SU-DHL-6 (cell line): Measurements from ENCODE around the gene TARS3.

Experiments
- H2AFZ ChIP-seq: fragments of 200-600 bp; sonication (generic); 2 replicates; pipeline ENCODE4 v1.6.1; 2014; ENCODE audit warnings: low read depth, mild to moderate bottlenecking, moderate library complexity, mixed read lengths, antibody characterized with exemption, low read length; ENCODE audit not compliant: severe bottlenecking
- H3F3A ChIP-seq: fragments of 200-600 bp; shearing (Covaris generic); 2 replicates; pipeline ENCODE4 v1.6.0; 2016; ENCODE audit warnings: antibody characterized with exemption, mild to moderate bottlenecking; ENCODE audit not compliant: insufficient read depth
- H3K27ac ChIP-seq: fragments of 200-600 bp; sonication (generic); 2 replicates; pipeline ENCODE4 v1.5.1; 2016; ENCODE audit warnings: low read depth, mild to moderate bottlenecking, low read length, moderate library complexity, mixed read lengths
- H3K27me3 ChIP-seq: fragments of 200-600 bp; sonication (generic), shearing (Covaris generic); 2 replicates; pipeline ENCODE4 v1.6.0; 2014; ENCODE audit warnings: mild to moderate bottlenecking, low read length
- H3K36me3 ChIP-seq: fragments of 200-600 bp; sonication (generic); 2 replicates; pipeline ENCODE4 v1.6.1; 2014; ENCODE audit warnings: mild to moderate bottlenecking, low read length, mixed read lengths
- H3K4me2 ChIP-seq: fragments of 300-600, 200-600 bp; shearing (Covaris generic), sonication (generic); 2 replicates; pipeline ENCODE4 v1.6.0; 2014; ENCODE audit warnings: low read length, low read depth, mild to moderate bottlenecking; ENCODE audit not compliant: poor library complexity, severe bottlenecking
- H3K4me3 ChIP-seq: fragments of 200-600 bp; sonication (generic); 2 replicates; pipeline ENCODE4 v1.5.1; 2014; ENCODE audit warnings: antibody characterized with exemption, low read length, mild to moderate bottlenecking, mixed read lengths; ENCODE audit not compliant: insufficient read depth, poor library complexity, severe bottlenecking
- H3K79me2 ChIP-seq: fragments of 200-600 bp; sonication (generic); 2 replicates; pipeline ENCODE4 v1.6.1; 2014; ENCODE audit warnings: mild to moderate bottlenecking, low read length, moderate library complexity; ENCODE audit not compliant: insufficient read depth
- H3K9ac ChIP-seq: fragments of 200-600 bp; sonication (generic); 2 replicates; pipeline ENCODE4 v1.7.0; 2014; ENCODE audit warnings: mild to moderate bottlenecking, low read length
- H3K9me2 ChIP-seq: fragments of 200-600 bp; sonication (generic); replicated peaks from 2 replicates; pipeline ENCODE4 v1.6.1; 2014; ENCODE audit warnings: low read length; ENCODE audit not compliant: insufficient read depth
- H3K9me3 ChIP-seq: fragments of 200-600 bp; sonication (generic); 2 replicates; pipeline ENCODE4 v1.6.1; 2014; ENCODE audit warnings: low read length, mixed read lengths; ENCODE audit not compliant: insufficient read depth
- H4K20me1 ChIP-seq: fragments of 200-600 bp; sonication (generic); 2 replicates; pipeline ENCODE4 v1.6.1; 2014; ENCODE audit warnings: low read depth, mild to moderate bottlenecking, antibody characterized with exemption, low read length, moderate library complexity, mixed read lengths
- EZH2phosphoT487 ChIP-seq: fragments of 200-600 bp; sonication (generic), shearing (Covaris generic); conservative IDR thresholded peaks from 2 replicates; pipeline ENCODE4 v1.6.1; 2018; ENCODE audit warnings: mild to moderate bottlenecking, antibody characterized with exemption, low read length, moderate library complexity, mixed read lengths
- TF ChIP-seq, protein P1 (sequence below): fragments of 200-600 bp; sonication (generic); IDR thresholded peaks from one replicate; pipeline ENCODE4 v1.5.1; 2017; ENCODE audit warnings: antibody characterized with exemption, mild to moderate bottlenecking, low read length, moderate library complexity; ENCODE audit not compliant: insufficient read depth, poor library complexity, severe bottlenecking

The TARS3 gene

DNA sequence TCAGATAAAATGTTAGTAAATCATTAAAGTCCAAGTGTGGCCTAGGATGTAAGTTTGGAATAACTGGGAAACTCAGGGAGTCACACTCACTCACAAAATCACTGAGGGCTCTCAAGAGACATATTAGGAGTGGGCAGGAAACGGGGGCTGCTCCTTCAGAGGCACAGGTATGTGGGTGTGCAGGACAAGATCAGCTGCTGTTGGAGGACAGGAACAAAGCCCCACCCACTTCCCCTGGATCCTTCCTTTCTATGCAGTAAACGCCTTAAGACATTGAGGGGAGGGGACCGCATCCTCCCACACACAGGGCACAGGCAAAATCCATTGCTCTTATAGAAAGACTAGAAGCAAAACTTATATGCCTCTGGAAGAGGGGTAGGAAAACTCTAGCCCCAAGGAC, 102.3 kb downstream of the TARS3 start:
- no peaks in the 10 kb centered on the region for H3K9me3 ChIP-seq
- no peaks in the 10 kb centered on the region for H3K27me3 ChIP-seq
- H2AFZ ChIP-seq: no peak overlapping the region
- no peaks in the 10 kb centered on the region for H3K36me3 ChIP-seq
- H3K4me2 ChIP-seq: no peak overlapping the region
- H3K79me2 ChIP-seq: no peaks in the 10 kb centered on the region
- no peak for TF ChIP-seq EZH2phosphoT487
- TF ChIP-seq, protein P1, sequence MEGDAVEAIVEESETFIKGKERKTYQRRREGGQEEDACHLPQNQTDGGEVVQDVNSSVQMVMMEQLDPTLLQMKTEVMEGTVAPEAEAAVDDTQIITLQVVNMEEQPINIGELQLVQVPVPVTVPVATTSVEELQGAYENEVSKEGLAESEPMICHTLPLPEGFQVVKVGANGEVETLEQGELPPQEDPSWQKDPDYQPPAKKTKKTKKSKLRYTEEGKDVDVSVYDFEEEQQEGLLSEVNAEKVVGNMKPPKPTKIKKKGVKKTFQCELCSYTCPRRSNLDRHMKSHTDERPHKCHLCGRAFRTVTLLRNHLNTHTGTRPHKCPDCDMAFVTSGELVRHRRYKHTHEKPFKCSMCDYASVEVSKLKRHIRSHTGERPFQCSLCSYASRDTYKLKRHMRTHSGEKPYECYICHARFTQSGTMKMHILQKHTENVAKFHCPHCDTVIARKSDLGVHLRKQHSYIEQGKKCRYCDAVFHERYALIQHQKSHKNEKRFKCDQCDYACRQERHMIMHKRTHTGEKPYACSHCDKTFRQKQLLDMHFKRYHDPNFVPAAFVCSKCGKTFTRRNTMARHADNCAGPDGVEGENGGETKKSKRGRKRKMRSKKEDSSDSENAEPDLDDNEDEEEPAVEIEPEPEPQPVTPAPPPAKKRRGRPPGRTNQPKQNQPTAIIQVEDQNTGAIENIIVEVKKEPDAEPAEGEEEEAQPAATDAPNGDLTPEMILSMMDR: no peak
- no peaks in the 10 kb centered on the region for H4K20me1 ChIP-seq
- no peaks in the 10 kb centered on the region for H3K9me2 ChIP-seq
- no peaks in the 10 kb centered on the region for H3F3A ChIP-seq
- no peak overlapping the region for H3K4me3 ChIP-seq
- H3K27ac ChIP-seq: no peak overlapping the region
- H3K9ac ChIP-seq: no peak overlapping the region

DNA sequence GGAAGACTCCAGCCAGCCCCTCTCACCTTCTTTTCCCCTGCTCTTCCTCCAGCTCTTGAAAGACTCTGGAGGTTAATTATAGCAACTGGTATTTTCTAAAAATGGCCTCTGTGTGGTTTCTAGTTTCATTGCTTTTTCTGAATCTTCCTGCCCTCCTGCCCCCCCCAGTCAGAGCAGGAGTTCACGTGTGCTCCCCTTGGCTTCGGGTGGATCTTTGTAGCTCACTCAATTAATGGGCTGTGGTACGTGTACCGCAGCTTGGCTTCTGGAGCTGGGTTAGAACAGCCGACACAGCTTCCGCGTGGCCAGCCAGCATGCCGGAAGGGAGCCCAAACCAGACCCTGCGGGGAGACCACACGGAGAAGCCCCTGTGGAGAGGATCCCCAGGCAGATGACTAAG, 103.6 kb downstream of the TARS3 start:
- TF ChIP-seq, protein P1: no peak
- no peak for TF ChIP-seq EZH2phosphoT487
- no peaks in the 10 kb centered on the region for H3K9me3 ChIP-seq
- H3K27me3 ChIP-seq: no peaks in the 10 kb centered on the region
- no peaks in the 10 kb centered on the region for H3F3A ChIP-seq
- no peaks in the 10 kb centered on the region for H3K79me2 ChIP-seq
- H3K9ac ChIP-seq: no peak overlapping the region
- H4K20me1 ChIP-seq: no peaks in the 10 kb centered on the region
- no peaks in the 10 kb centered on the region for H3K9me2 ChIP-seq
- no peaks in the 10 kb centered on the region for H3K36me3 ChIP-seq
- H3K27ac ChIP-seq: no peak overlapping the region
- no peak overlapping the region for H3K4me2 ChIP-seq
- H2AFZ ChIP-seq: no peak overlapping the region
- H3K4me3 ChIP-seq: no peak overlapping the region

DNA sequence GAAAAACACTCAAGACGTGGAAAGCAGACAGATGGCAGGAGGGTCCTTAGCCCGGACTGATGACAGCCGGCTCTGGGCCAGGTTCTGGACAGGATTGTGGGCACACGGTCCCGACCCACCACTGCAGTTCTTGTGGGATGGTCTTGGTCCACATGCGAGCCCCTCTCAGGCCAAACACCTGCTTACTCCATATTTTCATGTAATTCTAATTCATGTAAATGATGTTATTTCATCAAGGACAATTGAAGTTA, 104.7 kb downstream of the TARS3 start:
- Histone ChIP-seq H3K36me3 (no peaks in the 10 kb centered on the region), H3K4me3 (no peak overlapping the region), H3F3A (no peaks in the 10 kb centered on the region), H3K27ac (no peak overlapping the region), H3K9me2 (no peaks in the 10 kb centered on the region), H3K9me3 (no peaks in the 10 kb centered on the region), H3K9ac (no peak overlapping the region), H3K4me2 (no peak overlapping the region), H3K79me2 (no peaks in the 10 kb centered on the region), H3K27me3 (no peaks in the 10 kb centered on the region), H2AFZ (no peak overlapping the region), H4K20me1 (no peaks in the 10 kb centered on the region)
- TF ChIP-seq, protein P1: no peak
- no peak for TF ChIP-seq EZH2phosphoT487
